ENCODE measurements around the gene DDO.
"Not testable (repeated sequence)": the region's sequence is repeated elsewhere in the genome, so short reads cannot be mapped to it uniquely, and the experiment has no call there.

Gene DDO

DNA sequence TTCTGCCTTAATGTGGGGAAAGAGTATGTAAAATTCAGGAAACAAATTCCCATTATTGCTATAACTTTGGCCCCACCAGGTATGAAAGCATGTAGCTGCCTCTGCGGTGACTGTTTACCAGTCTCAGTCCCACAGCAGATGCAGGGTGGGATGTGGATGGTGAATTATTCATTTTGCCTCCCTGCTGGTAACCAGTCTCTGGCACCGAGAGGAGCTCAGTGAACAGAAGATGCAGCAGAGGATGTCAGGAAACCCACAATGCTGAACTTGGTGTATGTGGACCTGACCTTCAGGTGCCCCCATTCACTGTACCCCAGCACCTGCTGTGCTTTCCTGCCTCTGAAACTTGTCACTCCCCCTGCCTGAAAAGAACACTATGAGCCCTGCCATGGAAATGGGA lies 48.4 kb downstream of the DDO start:
- DNase-seq, result no peak

GRCh38 chr6:110366256-110366655 lies 49.1 kb downstream of the DDO start:
- no peak for DNase-seq

- DNase-seq, result no peak
Observed at GRCh38 chr6:110364364-110365105, 50.8 kb downstream of the DDO start.

GRCh38 chr6:110363748-110364147 lies 51.6 kb downstream of the DDO start:
- DNase-seq, result no peak

- DNase-seq, result no peak
Observed at GRCh38 chr6:110360676-110361075, 54.7 kb downstream of the DDO start.

DNA sequence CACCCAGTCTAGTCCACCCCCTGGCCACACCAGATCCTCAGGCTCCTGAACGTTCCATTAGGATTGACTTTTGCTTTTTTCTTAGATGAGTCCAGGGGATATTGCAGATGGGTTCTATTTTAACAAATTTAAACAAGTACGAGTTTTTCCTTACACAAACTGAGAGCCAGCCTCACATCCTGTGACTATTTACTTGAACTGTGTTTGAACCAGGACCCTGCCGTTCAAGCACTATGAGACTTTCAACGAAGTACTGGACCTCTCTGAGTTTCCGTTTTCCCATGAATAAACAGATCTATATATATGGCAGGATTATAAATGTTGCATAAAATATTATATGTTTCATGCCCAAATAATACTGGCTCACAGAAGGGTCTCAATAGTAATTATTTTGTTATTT lies 55.8 kb downstream of the DDO start:
- DNase-seq, result no peak

DNA sequence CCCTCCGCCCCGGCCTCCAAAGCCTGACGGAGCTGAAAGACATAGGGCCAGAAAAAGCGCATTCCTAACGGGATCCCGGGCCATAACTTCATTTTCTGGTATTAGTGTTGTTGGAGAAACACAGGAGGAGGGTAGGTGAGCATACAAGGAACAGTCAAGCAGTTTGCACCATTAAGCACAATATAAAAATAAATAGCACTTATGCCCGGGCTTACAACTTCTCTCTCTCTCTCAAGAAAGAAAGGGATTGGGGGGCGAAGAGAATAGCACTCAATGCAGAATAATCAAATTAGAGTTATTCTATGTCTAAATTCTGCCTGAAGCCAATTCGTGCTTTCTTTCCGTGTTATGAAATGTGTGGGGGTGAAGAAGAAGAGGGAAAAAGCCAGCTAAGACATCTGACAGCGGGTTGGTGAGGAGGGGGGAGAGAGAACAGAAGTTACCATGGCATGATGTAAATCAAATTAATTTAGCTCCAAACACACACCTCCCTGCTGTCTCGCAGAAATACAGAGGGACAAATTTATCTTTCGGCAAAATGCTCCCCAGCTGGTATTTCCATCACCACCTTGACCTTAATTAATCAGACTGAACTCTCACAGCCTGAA lies 56.7 kb downstream of the DDO start:
- DNase-seq, result no peak

GRCh38 chr6:110357664-110358552 lies 57.5 kb downstream of the DDO start, which contains the start of gene METTL24:
METTL24 (minus strand) TSS chr6:110358349; CDS start chr6:110358272, 77 bp downstream.
- peak in 1 of 2 donors; percentile 14 for DNase-seq

DNA sequence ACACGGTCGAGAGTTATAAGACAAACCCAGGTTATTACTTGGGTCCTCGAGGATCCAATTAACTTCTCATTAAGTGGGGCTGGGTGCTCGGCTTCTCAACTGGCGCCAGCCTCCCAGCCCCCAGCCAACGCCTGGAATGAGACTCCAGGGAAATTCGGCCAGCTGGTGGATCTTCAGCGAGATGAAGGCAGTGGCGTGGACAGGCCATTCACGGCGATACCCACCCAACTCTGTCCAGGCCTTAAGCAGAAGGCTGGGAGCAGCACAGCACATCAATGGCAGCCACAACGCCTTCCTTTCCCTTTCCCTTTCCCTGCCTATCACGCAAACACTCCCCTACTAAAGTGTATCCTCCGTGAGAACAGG lies 58.1 kb downstream of the DDO start:
- no peak for DNase-seq

GRCh38 chr6:110356778-110357177 lies 58.6 kb downstream of the DDO start:
- DNase-seq, result no peak

GRCh38 chr6:110355727-110356126 lies 59.6 kb downstream of the DDO start:
- DNase-seq, result no peak

DNA sequence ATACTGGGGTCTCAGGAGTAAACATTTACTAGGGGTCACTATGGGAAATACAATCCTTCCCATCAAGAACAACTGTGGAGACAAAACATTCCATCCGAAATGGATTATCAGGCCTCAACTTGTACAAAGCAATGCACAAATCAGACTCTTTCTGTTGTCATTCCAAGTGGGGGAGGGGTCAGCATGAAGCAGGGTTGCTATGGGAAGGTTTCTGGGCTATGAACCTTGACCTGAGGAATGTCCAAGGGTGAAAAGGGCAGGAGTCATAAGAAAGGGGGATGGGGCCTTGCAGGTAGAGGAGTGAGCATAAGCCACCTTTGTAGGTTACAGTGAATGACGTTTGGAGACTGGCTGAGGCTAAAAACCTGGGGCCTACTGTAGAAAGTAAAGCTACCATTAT lies 60.4 kb downstream of the DDO start:
- DNase-seq, result no peak

- DNase-seq, result no peak
Observed at GRCh38 chr6:110354153-110354552, 61.2 kb downstream of the DDO start.

GRCh38 chr6:110353457-110354001 lies 61.8 kb downstream of the DDO start:
- DNase-seq, result no peak

DNA sequence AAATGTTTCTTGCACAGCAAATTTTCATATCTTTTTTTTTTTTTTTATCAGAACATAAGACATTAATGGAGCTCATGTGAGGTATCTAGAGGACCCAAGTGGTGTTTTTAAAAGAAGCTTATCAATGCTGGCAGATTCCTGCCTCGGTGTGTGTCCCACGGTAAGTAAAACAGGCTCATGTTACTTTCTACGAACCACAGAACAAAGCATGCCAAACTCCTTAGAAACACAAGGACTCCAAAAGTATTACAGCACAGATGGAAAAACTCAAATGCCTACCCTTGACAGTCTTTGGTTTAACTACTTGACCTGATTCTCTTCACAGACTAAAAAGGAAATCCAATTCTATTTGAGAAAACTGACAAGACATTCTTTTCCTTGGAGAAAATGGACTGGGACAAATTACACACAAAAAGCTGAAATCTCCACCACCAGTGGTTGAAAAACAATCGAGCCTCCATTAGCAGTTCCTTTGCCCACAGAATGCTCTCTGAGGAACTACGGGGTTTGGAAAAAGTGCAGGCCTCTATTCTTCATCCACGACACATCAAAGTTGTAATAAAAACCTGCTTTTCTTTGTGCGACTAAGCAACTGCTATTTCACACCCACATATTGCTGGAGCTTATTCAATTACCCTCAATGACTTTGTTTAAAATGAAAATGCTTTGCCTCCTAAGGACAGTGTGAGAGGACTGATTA lies 62.7 kb downstream of the DDO start:
- DNase-seq, result no peak

DNA sequence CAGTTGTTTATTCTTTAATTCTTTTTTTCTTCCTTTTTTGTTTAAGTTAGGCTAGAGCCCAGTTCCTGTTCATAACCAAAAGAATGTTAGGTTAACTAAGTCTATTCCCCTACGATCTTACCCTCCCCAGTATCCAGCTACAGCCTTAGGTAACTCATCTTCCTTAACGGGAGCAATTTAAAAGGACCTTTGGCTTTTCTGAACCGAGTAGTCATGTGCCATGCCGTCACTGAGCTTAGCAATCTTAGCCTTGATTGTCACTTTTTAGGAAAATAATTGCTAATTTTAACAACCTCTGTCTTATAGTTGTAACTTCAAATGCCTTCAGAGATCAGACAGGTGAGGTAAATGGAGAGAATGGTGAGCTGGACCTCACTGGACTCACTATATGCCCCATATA lies 63.4 kb downstream of the DDO start:
- DNase-seq, result no peak

DNA sequence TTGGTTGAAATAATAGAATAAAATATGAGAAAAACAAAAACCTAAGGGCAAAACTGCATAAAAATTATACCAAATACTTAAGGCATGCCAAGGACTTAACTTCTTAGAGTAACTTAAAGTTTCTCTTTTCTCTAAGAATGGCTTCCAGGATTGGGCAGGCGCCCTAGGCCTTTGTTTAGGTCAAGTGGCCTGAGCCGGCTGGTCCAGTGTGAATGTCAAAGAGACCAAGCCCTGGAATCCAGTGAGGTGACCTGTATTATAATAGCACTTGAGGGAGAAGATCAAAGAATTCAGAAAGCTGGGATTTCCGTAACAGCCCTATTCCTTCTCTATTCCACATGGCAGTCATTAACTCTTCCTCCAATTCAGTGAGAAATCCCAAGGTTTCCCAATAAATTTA lies 63.8 kb downstream of the DDO start:
- DNase-seq, result no peak

DNA sequence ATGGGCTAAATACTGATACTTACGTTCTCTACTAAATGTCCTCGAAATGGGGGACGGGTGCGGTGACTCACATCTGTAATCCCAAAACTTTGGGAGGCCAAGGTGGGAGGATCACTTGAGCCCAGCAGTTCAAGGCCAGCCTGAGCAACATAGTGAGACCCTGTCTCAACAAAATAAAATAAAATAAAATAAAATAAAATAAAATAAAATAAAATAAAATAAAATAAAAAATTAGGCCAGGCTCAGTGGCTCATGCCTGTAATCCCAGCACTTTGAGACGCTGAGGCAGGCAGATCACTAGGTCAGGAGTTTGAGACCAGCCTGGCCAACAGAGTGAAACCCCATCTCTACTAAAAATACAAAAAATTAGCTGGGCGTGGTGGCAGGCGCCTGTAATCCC lies 64.8 kb downstream of the DDO start:
- DNase-seq, result not testable (repeated sequence)

DNA sequence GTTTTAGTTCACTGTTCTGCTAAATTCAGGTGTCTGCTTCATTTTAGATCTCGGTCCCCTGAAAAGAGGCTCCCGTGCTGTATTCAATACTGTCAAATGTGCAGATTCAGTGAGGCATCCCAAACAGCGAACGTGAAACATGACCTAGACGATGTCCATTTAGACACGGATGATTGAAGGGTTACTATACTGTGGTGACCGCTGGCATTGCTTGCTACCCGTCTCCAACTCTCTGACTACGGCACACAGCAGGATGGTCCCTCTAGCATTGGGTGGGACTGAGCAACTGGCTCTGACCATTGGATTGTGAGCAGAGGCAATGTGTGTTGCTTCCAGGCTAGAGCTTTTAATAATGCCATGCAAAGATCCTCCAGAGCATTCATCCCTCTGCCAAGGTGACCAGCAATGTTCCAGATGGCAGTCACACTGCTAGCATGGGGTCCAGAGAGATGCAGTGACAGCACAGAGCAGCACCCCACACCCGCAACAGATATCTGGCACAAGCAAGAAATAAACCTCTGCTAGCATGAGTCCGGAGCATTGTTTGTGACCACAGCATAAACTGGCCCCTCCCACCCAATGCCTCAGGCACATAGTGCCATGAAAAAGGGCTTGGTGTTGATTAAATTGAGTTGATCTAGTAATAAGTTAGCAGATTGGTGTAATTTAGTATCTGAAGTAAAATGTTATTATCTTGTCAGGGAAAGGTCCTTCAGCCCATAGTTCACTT lies 66.2 kb downstream of the DDO start:
- no peak for DNase-seq

GRCh38 chr6:110345025-110345424 lies 70.3 kb downstream of the DDO start:
- no peak for DNase-seq

GRCh38 chr6:110342759-110343158 lies 72.6 kb downstream of the DDO start:
- no peak for DNase-seq
